PFSK-1 (cell line): Measurements from ENCODE around the gene COPRS.

Source experiments
- FOXP2 ChIP-seq: optimal IDR thresholded peaks from 2 replicates; pipeline ENCODE3; 2011; ENCODE audit warnings: borderline replicate concordance, control low read depth, inconsistent platforms; ENCODE audit not compliant: insufficient read depth; ENCODE audit errors: extremely low read length, extremely low read depth
- POLR2AphosphoS5 ChIP-seq: IDR thresholded peaks from 2 replicates; pipeline ENCODE4 v1.6.1; 2012; ENCODE audit warnings: low read depth, mild to moderate bottlenecking, control low read depth, low read length, moderate library complexity
- REST ChIP-seq, 2 experiments: IDR thresholded peaks; 2 replicates each; pipeline versions ENCODE4 v1.6.1 to v1.8.0; 2011 to 2012; ENCODE audit warnings: low read depth in 2 of 2, low read length in 2 of 2, control low read depth in 1 of 2, inconsistent platforms in 1 of 2, mild to moderate bottlenecking in 1 of 2, moderate library complexity in 1 of 2; ENCODE audit not compliant: insufficient read depth in 1 of 2
- SIN3A ChIP-seq: IDR thresholded peaks from 2 replicates; pipeline ENCODE4 v1.6.1; 2012; ENCODE audit warnings: mild to moderate bottlenecking, low read length, moderate library complexity, borderline replicate concordance; ENCODE audit not compliant: insufficient read depth
- TAF1 ChIP-seq: IDR thresholded peaks from 2 replicates; pipeline ENCODE4 v1.6.1; 2012; ENCODE audit warnings: low read length, control low read depth, borderline replicate concordance; ENCODE audit not compliant: insufficient read depth

The COPRS gene

GRCh38 chr17:31832746-31833145 is 26.3 kb downstream of the COPRS start:
- TF ChIP-seq POLR2AphosphoS5 = no peak
- no peak for TF ChIP-seq REST (IDR thresholded peaks at IDR 0.05; ENCODE audit: insufficient read depth in 1 of 2, low read depth in 2 of 2, low read length in 2 of 2)
- TF ChIP-seq SIN3A = no peak
- no peak for TF ChIP-seq FOXP2
- TF ChIP-seq TAF1 = no peak

GRCh38 chr17:31830971-31831858 is 27.8 kb downstream of the COPRS start:
- TF ChIP-seq REST (IDR thresholded peaks at IDR 0.05; ENCODE audit: insufficient read depth in 1 of 2, low read depth in 2 of 2, low read length in 2 of 2) (no peak), FOXP2 (no peak), POLR2AphosphoS5 (no peak), TAF1 (no peak), SIN3A (no peak)

- TF ChIP-seq TAF1 (no peak), SIN3A (no peak), FOXP2 (no peak), REST (IDR thresholded peaks at IDR 0.05; ENCODE audit: insufficient read depth in 1 of 2, low read depth in 2 of 2, low read length in 2 of 2) (no peak)
Observed at GRCh38 chr17:31829649-31830048, 29.4 kb downstream of the COPRS start.

GRCh38 chr17:31825961-31826691 is 32.9 kb downstream of the COPRS start:
- peak; percentile 63 for TF ChIP-seq FOXP2
- TF ChIP-seq POLR2AphosphoS5 = no peak

GRCh38 chr17:31824766-31825360 is 34.2 kb downstream of the COPRS start:
- no peak for TF ChIP-seq TAF1
- no peak for TF ChIP-seq REST (IDR thresholded peaks at IDR 0.05; ENCODE audit: insufficient read depth in 1 of 2, low read depth in 2 of 2, low read length in 2 of 2)
- no peak for TF ChIP-seq SIN3A
- TF ChIP-seq POLR2AphosphoS5 = no peak
- TF ChIP-seq FOXP2 = no peak
